GM18499 (cell line): ENCODE measurements around the gene SLC43A2.

Source experiments
- ATAC-seq: cut with Tn5 transposase; IDR thresholded peaks from one replicate; pipeline ENCODE4 v1.9.1; 2021; ENCODE audit warnings: moderate number of reproducible peaks; ENCODE audit not compliant: insufficient read depth, unreplicated experiment

Gene SLC43A2

GRCh38 chr17:1625581-1625980 is 3.1 kb downstream of the SLC43A2 start:
- ATAC-seq = no peak

- ATAC-seq = no peak
Measured at GRCh38 chr17:1625053-1625452, 3.6 kb downstream of the SLC43A2 start.

- no peak for ATAC-seq
Measured at GRCh38 chr17:1624650-1625049, 4.0 kb downstream of the SLC43A2 start.

- no peak for ATAC-seq
Measured at GRCh38 chr17:1623057-1623630, 5.5 kb downstream of the SLC43A2 start.

- no peak for ATAC-seq
Measured at GRCh38 chr17:1621273-1621954, 7.2 kb downstream of the SLC43A2 start.

GRCh38 chr17:1620486-1620885 is 8.1 kb downstream of the SLC43A2 start:
- ATAC-seq = no peak

- no peak for ATAC-seq
Measured at GRCh38 chr17:1617620-1618174, 10.9 kb downstream of the SLC43A2 start.

GRCh38 chr17:1616101-1616500 is 12.5 kb downstream of the SLC43A2 start:
- ATAC-seq = no peak

- no peak for ATAC-seq
Measured at GRCh38 chr17:1612400-1612799, 16.2 kb downstream of the SLC43A2 start.

- no peak for ATAC-seq
Measured at GRCh38 chr17:1611715-1612114, 16.9 kb downstream of the SLC43A2 start.

GRCh38 chr17:1608676-1609075 is 20.0 kb downstream of the SLC43A2 start:
- ATAC-seq = no peak

GRCh38 chr17:1607971-1608320 is 20.7 kb downstream of the SLC43A2 start:
- no peak for ATAC-seq

- no peak for ATAC-seq
Measured at GRCh38 chr17:1606352-1606985, 22.2 kb downstream of the SLC43A2 start.

GRCh38 chr17:1605681-1606351 is 22.8 kb downstream of the SLC43A2 start:
- ATAC-seq = no peak

- ATAC-seq = no peak
Measured at GRCh38 chr17:1604831-1605528, 23.7 kb downstream of the SLC43A2 start.

GRCh38 chr17:1601571-1601970 is 27.1 kb downstream of the SLC43A2 start:
- no peak for ATAC-seq

GRCh38 chr17:1598399-1599095 is 30.1 kb downstream of the SLC43A2 start:
- ATAC-seq = no peak

GRCh38 chr17:1597861-1598342 is 30.7 kb downstream of the SLC43A2 start:
- no peak for ATAC-seq

- ATAC-seq = no peak
Measured at GRCh38 chr17:1593630-1593931, 35.1 kb downstream of the SLC43A2 start.
